ENCODE results near the gene KLF3.

DNA sequence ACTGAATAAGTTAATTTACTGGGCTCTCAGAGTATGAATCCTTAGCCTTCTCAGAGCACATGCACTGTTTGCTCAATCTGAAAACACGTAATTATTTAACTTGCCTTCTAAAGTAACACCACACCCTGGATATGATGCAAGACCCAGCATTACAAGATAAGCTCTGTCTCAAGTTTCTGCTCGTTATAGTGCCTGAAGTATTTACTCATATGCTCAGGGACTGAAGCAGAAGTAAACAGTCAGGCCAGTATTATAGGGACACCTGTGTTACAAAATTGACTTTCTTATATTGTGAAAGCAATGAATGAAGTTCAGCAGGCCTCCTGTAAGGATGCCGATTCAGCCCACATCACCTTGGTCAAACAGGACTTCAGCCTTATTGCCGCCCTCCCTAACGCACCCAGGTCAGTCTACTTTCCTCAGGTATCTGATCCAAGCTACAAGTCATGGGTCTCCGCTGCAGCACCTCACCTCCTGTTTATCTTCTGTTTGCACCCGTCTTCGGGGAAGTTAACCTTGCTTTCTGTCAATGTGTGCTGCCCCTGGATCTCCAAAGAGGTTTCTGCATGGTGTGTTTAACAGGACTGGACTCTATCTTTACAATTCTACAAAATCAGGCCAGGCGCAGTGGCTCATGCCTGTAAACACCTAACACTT, 42.8 kb upstream of the KLF3 start:
- TF ChIP-seq, protein P1, sequence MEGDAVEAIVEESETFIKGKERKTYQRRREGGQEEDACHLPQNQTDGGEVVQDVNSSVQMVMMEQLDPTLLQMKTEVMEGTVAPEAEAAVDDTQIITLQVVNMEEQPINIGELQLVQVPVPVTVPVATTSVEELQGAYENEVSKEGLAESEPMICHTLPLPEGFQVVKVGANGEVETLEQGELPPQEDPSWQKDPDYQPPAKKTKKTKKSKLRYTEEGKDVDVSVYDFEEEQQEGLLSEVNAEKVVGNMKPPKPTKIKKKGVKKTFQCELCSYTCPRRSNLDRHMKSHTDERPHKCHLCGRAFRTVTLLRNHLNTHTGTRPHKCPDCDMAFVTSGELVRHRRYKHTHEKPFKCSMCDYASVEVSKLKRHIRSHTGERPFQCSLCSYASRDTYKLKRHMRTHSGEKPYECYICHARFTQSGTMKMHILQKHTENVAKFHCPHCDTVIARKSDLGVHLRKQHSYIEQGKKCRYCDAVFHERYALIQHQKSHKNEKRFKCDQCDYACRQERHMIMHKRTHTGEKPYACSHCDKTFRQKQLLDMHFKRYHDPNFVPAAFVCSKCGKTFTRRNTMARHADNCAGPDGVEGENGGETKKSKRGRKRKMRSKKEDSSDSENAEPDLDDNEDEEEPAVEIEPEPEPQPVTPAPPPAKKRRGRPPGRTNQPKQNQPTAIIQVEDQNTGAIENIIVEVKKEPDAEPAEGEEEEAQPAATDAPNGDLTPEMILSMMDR (IDR thresholded peaks at IDR 0.05) = no peak
- TF ChIP-seq POLR2A (IDR thresholded peaks at IDR 0.05) = no peak

Data from right lobe of liver (tissue), 4 donors.